NOMO-1 treated with DMSO at 0.1 percent for 48 hours (cell line): Measurements from ENCODE around the gene DNMT3A.

Experiments
- DNase-seq: peaks from one replicate; lab custom pipeline; 2025; ENCODE audit not compliant: unreplicated experiment; lab: John Stamatoyannopoulos, UW

The DNMT3A gene

DNA sequence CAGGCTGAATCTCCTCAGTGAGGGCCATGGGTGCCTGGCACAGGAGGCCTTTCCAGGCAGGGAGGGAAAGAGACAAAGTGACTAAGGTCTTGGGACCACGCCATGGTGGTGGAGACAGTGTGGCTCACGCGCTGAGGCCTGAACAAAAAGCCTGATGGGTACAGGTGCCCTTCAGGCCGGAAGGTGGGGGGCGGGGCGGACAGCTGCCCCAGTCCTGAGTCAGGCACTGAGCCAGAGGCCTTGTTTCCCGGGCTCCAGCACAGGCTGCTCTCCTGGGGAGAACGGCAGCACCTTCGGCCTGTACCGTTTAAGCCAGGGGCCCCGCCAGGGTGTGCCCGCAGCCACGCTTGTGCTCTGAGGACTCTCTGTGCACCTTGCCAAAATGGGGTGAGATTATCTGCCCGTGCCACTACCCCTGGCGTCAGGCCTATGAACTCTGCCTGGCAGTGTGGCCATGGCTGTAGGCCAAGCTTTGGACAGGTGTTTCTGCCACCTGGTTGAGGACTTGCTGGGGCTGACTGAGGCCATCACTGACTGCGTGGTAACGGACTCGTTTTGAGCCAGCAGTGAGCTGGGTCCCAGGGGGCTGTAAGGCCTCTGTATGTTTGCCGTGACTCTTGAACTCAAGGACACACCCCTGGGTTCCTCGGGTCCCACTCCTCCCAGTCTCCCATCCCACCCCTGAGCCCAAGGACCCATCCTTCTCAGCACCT is 31.7 kb upstream of the DNMT3A start:
- DNase-seq, result no peak

DNA sequence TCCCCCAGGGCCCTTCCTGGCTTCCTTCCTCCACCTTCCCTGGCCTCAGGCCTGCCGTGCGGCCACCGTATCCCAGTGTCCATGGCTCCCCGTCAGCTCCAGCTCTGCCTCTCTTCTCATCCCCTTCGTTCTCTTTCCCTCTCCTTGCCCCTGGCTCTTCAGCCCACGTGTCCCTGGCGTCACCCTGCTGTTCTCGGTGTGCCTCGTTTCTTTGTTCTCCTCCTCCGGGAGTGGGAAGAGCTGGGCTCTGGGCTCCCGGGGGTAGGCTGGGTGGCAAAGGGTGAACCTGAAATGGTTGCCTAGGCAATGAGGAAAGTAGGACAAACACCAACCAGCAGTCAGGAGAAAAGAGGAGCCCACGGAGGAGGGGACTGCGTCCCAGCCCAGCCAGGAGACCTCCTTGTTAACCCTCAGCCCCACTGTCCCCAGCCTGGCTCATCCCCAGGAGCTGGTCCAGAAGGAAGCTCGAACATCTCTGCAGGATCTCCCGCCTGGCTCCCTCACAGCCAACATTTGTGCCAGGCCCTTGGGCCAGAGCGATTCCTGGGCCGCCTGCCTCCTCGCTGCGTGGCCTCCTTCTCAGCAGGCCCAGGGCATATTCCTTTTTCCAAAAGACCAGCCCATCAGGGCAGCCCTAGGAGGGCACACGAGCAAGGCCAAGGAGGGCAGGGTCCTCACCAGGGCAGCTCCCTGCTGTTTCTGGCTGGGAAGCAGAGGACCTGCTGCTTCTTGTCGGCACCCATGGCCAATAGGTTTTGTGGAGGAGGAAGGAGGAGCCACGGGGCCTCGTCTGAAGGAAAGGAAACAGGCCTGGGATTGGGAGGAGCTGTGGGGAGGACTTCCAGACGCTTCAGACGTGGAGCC is 30.9 kb upstream of the DNMT3A start:
- no peak for DNase-seq

DNA sequence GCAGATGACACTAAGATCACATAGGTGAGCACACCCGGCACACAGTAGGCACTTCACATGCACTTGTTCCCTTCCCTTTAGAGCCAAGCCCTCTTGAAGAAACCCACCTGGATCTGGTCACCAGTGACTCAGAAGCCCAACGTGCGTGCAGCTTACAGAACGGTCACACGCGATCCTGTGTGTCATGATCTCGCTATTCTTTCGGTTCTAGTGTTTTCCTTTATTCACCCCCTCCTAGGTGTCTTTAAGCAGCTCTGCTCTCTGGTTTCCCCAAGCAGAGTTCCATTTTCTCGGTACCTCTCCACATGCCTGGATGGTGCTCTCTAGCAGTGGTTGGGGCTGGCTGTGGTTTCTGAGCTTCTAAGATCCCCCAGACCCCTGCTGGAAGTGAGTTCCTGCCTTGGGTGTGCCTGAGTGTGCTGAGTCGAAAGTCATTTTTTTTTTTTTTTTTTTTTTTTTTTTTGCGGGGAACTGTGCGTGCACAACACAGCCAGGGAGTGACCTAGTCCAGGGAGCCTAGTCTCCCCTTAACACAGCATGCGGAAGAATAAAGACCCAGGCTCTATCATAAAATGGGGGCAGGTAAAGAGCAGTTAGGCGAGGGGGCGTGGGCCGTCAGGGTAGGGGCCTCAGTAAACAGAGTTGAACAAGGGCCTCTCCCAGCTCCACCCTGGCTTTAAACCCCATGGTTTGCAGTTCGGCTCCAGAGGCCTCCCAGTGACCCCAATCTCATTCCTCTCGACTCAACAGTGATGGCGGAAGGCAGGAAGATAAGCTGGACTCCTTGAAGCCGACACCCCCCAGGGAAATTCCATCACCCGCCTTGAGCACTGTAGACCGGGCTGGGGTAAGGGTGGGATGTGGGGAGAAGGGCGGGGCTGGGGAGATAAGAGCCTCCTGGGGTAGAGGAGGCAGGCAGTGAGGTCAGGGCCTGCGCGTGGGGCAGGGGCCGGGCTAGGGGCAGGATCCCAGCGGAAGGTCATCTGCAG is 29.8 kb upstream of the DNMT3A start:
- DNase-seq, result no peak

DNA sequence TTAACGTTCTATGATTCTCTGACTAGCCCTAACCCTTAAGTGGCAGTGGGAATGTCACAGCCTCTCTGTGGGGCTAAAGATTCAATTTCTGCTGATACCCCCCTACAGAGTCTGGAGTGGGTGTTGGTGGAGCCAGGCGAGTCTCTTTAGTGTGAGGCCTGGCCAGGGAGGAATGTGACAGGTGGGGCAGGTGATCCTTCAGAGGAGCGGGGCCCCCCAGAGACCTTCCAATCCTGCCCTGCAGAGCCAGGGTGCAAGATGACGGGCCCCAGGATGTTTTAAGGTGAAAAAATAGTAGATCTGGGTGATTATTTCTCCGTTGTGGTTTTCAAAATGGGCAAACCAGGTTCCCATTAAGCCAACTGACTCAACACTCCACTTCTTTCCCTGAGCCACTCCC is 28.2 kb upstream of the DNMT3A start:
- no peak for DNase-seq

DNA sequence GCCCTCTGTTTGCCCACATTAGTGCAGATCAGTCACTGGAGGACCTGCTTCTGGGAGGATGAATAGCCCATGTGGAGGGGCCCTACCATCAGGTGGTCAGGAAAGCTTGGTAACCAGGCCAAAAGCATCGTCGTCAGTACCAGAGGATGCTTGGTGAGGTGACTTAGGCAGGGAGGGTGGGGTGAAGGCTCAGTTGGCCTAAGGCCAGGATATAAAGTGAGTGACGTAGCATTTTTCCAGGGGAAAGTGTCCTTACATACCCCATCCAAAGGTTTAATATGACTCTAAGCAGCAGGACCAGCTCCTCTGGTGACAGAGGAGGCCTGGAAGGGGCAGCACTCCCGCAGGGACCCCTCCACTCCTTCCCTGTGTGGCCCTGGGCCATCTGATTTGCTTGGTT is 27.7 kb upstream of the DNMT3A start:
- no peak for DNase-seq

DNA sequence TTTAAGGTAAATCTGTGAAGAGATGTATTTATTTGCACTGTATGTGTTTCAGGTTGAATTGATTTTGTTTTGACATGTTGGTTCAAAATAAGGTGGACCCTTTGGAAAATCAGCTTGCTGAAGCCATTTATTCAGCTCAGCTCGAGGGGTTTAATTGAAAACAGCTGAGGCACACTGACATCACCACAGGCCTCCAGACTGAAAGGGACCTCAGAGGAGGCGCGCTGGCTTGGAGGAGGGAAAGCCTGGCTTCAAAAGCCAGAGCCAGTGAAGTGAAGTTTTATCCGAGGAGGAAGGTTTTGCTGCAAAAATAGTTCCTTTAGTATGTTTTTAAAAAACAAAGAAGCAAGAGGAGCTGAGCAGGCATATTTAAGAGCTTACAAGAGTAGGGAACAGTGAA is 26.9 kb upstream of the DNMT3A start:
- no peak for DNase-seq

DNA sequence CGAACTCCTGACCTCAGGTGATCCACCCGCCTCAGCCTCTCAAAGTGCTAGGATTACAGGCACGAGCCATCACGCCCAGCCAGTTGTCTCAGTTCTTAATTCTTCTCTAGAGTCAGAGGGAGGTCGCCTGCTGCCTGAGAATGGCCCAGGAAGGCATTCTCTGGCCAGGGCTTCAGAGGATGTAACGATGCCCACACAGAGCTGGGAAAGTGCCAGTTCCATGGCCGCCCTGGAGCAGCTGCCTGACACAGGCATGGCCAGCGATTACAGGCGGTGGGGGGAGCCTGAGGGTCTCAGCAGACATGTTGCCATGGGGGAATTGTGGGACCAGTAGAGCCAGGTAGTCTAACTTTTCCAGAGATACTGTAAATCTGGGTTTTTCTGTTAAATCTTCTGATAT is 25.6 kb upstream of the DNMT3A start:
- no peak for DNase-seq

DNA sequence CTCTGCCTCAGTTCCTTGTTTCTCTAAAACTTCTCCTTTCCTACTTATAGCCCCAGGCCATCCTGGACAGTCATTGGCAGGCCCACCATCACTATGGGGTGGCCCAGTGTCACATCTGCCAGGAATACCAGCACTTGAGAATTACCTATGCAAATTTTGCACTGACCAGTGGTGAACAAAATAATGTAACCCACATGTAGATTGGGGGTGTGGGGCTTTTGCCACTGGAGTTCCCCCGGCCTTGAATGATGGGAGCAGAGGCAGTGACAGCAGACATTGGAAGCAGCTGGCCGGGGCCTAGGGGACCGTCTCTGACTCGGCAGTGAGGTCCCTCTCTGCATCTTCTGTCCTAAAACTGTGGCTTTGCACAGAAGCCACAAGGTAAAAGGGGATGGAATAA is 24.9 kb upstream of the DNMT3A start:
- DNase-seq, result no peak

DNA sequence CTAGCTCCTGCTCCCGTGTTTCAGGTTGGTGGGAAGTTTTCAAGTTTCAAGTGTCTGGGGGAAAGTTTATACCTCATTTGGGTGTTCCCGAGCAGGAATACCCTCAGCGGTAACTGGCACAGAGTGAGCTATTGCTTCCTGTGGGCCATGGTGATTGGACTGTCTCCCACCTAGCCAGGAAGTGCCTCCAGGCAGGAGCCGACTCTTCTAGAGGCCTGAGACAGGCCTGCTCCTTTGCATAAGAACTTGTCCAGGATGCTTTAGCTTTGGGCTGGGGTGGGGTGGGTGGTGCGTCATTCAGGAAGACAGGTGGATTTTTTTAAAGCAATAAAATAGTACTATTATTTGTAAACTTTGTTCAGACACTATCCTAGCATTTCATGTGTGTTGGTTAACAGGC is 23.5 kb upstream of the DNMT3A start:
- DNase-seq, result no peak

DNA sequence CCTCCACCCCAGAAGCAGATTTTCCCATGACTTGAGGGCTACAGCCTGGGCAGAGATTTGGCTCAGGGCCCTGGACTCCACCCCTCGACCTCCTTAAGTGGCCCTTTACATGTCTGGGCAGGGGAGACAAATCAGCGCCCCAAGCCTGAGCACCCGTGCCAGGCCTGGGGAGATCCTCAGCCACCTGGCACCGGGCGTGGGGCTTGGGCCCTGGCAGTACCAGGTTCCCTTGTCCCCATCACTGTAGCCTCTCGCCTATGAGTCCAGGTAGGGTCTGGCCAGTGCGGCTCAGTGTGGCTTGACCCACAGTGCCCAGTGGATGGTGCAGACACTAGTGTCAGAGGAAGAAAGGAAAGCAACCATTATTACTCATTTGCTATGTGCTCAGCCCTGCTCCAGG is 22.0 kb upstream of the DNMT3A start:
- DNase-seq, result no peak

DNA sequence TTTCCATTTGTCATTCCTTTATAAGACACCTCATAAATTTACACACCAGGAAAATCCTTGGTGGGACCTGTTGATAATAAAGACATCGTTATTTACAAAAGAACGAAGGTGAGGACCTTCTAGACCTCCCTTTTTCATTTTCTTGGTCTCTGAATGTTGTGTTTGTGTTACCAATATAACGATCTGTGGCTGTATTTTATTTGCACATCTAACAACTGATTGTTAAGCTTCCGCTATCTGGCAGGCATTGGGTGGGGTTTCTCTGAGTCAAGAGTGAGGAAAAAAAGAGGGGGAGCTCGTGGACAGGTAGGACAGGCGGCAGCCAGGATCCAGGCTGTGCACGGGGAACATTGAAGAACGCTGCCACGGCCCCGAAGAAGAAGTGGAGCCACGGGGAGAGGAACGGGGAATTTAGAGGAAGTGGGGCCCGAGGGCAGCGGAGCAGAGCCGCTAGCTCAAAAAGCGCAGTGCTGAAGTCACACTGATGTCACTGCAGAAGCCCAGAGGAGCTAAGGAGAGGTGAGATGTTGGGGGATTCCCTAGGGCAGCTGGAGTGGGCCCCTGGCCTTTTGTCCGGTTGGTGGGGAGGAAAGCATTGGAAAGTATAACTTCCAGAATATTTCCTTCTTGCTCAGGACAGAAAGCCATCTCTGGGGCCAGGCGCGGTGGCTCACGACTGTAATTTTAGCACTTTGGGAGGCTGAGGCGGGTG is 20.9 kb upstream of the DNMT3A start:
- DNase-seq, result peak; percentile 82

DNA sequence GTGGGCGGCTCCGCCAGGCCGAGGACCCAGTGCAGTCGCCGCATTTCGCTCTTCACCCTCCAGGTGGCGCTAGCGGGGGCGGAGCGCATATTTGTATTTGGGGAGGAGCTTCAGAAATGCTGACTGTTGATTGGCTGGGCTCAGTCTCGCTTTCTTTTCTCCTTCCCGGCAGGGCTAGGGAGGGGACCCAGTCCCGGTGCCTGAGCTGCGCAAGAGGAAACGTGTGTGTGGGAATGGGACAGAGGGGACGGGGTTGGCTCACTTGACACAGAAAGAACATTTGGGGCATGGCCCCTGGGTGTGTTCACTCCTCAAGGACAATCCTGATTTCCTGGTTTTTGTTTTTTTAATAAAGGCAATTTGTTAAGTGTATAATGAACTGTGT is 20.3 kb upstream of the DNMT3A start:
- peak; percentile 88 for DNase-seq

DNA sequence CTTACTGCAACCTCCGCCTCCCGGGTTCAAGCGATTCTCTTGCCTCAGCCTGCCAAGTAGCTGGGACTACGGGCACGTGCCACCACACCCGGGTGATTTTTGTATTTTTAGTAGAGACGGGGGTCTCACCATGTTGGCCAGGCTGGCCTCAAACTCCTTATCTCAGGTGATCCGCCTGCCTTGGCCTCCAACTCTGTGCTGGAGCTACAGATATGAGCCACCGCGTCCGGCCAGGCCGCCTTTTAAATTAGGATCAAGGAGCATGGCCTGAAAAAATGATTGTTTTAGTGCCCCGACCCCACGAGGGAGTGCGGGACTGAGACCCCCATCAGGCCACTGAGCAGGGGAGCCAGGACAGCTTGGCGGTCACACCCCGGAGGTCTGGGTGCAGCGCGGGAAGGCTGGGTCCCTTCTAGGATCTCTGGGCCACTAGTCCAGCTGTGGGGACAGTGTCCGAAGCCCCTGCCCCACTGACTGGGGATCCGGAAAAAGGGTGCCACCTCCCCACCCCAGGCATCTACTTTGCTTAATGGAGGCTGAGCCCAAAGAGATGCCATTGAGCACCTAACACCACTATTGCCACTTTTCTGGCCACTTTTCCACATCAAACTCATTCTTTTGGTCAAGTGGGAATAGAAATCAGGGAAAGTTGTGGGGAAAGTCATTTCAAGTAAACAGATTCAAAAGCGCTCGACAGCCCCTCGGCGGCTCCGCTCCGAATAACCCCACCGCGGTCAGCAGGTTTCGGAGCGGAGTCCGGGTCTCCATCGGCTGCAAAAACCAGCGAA is 19.7 kb upstream of the DNMT3A start:
- no peak for DNase-seq

DNA sequence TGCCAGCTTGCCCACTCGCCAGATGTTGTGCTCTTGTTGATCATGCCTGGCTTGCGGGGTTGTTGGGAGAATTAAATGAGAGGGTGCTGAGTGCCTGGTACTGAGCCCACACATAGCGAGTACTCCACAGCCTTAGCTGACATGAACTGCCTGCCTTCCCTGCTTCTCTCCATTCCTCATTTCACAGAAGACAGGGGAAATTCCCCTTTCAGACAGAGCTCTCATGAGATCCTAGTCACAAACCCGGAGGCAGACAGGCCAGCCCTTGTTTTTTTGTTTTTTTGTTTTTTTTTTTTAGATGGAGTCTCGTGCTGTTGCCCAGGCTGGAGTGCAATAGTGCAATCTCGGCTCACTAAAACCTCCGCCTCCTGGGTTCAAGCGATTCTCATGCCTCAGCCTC is 17.1 kb upstream of the DNMT3A start:
- DNase-seq, result no peak

DNA sequence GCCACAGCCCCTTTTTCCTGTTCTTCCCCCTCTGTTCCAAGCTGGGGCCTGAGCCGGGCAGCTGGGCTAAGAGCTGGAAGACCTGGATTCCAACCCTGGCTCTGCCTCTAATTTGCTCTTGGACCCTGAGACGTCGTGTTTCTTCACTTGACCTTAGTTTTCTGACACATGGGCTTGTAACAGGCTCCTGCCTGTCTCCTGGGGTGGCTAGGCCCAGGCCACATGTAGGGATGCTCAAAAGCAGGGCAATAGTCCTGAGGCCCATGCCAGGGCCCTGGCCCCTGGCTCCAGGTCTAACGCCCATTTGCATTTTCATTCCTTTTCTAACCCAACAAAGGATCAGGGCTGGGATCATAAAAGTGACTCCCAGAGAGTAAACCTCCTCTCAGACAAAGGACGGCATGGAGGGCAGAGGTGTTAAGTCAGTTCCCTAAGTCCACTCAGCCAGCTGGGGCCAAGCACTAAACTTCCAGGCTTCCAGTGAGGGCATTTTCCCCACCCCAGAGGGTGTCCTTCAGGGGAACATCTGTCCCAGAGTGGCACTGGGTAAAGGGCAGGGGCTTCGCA is 16.6 kb upstream of the DNMT3A start:
- DNase-seq, result no peak

DNA sequence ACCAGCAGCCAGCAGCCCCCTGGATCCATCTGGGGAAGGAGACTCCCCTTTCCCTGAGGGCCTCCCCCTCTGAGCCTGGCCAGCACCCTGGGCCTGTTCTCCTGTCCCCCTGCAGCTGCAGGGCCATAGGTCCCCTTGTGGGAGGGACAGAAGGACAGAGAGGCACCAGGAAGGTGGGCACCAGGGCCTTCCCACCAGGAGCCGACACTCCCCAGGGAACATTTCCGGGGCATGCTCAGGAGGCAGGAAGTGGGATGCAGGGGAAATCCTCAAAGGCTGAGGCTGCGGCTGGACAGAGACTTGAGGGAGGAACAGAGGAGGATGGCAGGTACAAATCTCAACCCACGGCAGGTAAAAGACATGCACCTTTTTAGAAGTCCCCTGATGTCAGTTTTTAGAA is 14.4 kb upstream of the DNMT3A start:
- no peak for DNase-seq

DNA sequence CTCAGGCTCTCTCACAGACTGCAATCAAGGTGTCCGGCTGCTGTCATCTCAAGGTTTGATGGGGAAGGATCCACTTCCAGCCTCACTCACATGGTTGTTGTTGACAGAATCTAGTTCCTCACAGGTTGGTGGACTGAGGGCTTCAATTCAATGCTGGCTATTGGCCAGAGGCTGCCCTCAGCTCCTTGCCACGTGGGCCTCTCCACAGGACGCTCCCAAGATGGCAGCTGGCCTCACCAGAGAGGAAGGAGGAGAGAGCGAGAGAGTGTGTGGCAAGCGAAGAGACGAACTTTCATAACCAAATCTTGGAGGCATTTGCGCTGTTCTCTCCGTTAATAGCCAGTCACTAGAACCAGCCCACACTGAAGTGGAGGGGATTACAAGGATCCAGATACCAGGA is 13.5 kb upstream of the DNMT3A start:
- no peak for DNase-seq

DNA sequence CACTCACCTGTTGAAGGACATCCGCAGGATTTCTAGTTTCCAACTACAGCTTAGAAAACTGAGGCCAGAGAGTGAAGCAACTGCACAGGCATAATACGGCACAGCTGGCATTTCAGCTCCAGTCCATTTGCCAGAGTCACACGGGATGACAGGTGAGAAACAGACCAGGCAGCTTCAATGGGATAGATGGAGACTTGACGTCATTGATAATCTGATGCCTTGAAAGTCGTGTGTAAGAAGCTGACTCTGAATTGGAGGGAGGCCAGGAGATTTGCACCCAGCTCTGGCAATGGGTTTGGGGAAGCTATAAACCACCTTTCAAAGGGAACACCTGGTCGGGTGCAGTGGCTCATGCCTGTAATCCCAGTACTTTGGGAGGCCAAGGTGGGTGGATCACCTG is 12.4 kb upstream of the DNMT3A start:
- no peak for DNase-seq

DNA sequence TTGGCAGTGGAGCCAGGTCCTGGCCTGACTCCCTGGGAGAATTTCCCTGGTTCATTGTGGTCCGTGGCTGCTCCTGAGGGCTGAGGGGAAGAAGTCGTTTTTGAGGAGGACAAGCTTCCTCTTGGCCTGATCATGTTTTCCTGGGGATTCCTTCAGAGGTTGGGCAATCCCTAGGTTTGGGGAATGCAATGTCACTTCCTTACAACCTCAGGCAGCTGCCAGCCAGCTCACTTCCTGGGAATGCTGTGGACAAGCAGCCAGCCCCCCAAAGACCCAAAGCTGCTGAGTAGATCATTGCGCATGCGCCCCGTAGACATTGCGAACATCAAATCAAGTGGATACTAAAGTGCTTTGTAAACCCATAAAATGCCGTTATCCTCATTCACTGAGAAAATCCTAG is 7.7 kb upstream of the DNMT3A start:
- DNase-seq, result no peak

DNA sequence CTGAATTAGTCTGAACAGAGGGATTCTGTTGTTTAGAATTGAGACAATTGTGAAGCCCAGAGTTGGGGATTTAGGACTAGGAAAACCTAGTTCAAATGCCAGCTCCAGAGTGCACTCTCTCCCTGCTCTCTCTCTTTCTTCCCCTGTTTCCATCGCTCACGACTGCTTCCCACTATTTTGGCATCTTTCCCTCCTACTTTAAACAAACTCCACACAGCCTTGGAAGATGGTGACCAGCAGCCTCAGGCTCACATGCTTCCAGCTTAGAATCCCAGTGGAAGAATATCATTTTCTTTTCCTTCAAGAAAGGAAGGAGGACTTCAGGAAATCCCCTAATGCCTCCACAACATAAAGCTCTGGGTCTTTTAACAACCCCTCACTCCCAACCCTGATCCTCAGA is 6.1 kb upstream of the DNMT3A start:
- DNase-seq, result no peak
